ENCODE results near the gene GPR162. TPM values are rescaled to one million over a fixed set of nuclear protein-coding genes. Genes with fewer than 3 reads are reported as not detected.

GPR162 gene
- total RNA-seq, 1 donor from 2014 or later, result 21.5 TPM

DNA sequence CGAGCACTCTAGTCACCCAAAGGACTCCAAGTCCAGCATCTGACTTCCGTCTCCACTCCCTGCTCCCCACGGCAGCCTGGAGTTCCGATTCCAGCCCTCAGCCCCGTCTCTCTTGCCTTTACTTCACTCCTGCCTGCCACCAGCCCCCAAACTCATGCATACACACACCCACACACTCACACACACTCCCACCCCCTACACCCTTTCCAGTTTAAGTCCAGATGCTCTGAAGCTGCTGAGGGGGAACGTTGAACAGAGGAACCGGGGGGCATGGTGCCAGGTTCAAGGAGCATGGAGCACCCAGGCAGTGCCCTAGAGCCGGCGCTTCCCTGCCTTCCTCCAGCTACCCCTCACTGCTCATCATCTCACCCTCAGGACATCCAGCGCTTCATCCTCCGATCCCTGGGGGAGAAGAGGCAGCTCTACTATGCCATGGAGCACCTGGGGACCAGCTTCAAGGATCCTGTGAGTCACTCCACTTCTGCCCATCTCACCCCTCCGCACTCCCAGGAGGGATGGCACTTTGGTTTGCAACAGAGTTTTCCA is 9.9 kb downstream of the GPR162 start:
- no peak overlapping the region for H3K27ac ChIP-seq
- ATAC-seq (no peak), DNase-seq (no peak)
- no peaks in the 10 kb centered on the region for H3K9me3 ChIP-seq
- peaks cover 8% of the 10 kb centered on the region for H3K36me3 ChIP-seq
- H3K27me3 ChIP-seq (ENCODE audit: low read depth), result peaks cover 23% of the 10 kb centered on the region
- TF ChIP-seq, protein P1, sequence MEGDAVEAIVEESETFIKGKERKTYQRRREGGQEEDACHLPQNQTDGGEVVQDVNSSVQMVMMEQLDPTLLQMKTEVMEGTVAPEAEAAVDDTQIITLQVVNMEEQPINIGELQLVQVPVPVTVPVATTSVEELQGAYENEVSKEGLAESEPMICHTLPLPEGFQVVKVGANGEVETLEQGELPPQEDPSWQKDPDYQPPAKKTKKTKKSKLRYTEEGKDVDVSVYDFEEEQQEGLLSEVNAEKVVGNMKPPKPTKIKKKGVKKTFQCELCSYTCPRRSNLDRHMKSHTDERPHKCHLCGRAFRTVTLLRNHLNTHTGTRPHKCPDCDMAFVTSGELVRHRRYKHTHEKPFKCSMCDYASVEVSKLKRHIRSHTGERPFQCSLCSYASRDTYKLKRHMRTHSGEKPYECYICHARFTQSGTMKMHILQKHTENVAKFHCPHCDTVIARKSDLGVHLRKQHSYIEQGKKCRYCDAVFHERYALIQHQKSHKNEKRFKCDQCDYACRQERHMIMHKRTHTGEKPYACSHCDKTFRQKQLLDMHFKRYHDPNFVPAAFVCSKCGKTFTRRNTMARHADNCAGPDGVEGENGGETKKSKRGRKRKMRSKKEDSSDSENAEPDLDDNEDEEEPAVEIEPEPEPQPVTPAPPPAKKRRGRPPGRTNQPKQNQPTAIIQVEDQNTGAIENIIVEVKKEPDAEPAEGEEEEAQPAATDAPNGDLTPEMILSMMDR (IDR thresholded peaks at IDR 0.05), result no peak
- peaks cover 16% of the 10 kb centered on the region for H3K4me1 ChIP-seq
- intact Hi-C loops (cut with DNase I), result no loop called here
- H3K4me3 ChIP-seq, result no peak overlapping the region

DNA sequence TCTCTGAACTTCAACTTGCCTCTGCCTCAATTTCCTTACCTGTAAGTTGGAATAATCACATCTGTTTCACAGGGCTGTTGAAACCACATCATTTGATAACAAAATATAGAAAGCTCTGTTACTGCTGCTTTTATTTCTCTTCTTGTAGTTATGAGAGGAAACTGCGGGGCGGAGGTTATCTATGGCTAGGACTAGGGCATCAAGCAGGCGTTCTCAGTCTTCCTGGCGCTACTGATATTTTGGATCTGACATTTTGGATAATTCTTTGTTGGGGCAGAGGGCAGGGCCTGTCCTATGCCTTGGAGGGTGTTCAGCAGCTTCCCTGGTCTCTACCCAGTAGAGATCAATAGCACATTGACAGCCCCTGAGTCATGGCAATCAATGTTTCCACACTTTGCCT is 10.5 kb downstream of the GPR162 start:
- peaks cover 8% of the 10 kb centered on the region for H3K36me3 ChIP-seq
- ATAC-seq, result no peak
- H3K9me3 ChIP-seq, result no peaks in the 10 kb centered on the region
- intact Hi-C loops (cut with DNase I), result no loop called here
- peaks cover 14% of the 10 kb centered on the region for H3K4me1 ChIP-seq
- DNase-seq, result no peak
- no peak overlapping the region for H3K27ac ChIP-seq
- H3K27me3 ChIP-seq (ENCODE audit: low read depth), result peaks cover 17% of the 10 kb centered on the region
- TF ChIP-seq, protein P1 (IDR thresholded peaks at IDR 0.05), result no peak
- H3K4me3 ChIP-seq, result no peak overlapping the region

DNA sequence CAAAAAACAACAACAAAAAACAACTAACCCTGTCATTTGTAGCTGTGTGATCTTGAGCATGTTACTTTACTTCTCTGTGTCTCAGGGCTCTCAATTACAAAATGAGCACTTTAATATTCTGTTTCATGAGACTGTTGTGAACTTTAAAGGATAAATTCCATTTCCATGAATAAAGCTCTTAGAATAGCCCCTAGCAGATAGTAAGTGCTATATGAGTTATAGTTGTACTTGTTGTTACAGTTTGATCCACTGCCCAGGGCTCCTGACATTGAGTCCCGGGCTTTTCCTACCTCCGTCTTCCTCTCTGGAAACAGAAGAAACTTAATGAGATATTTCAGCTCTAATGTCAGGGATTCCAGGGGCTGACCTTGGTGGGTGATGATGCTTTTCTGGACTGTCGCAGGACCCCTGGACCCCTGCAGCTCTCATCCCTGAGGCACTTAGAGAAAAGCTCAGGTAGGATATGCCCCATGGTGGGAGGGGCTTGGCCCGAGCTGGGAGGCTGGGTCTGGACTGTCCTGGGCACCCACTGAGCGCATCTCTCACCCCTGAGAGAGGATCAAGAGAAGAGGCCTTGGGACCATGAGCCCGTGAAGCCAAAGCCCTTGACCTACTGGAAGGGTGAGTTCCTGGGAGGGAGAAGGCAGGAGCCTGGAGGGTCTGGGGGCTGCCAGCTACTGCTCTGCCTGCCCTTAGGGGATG is 11.7 kb downstream of the GPR162 start:
- TF ChIP-seq, protein P1 (IDR thresholded peaks at IDR 0.05), result no peak
- H3K27ac ChIP-seq, result no peak overlapping the region
- intact Hi-C loops (cut with DNase I), result no loop called here
- H3K4me3 ChIP-seq, result no peak overlapping the region
- peaks cover 14% of the 10 kb centered on the region for H3K27me3 ChIP-seq (ENCODE audit: low read depth)
- H3K9me3 ChIP-seq, result no peaks in the 10 kb centered on the region
- peaks cover 9% of the 10 kb centered on the region for H3K4me1 ChIP-seq
- ATAC-seq, result no peak
- H3K36me3 ChIP-seq, result peaks cover 12% of the 10 kb centered on the region
- DNase-seq, result no peak

DNA sequence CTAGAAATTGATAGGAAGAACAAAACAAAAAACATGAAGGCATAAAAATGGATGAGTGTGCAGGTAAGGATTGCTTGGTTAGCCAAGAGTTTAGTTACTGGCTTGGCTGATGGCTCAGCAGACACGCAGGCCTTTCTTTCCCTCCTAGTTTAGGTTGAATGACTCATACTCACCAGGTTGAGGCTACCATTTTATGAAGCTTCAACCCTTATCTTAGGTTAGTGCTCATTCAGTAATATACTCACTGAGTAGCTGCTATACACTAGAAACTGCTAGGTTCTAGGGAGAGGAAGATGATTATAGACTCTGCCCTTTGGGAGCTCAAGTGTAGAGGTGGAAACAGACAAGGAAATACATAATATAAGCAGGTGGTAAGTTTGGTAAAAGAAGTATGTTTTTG is 12.6 kb downstream of the GPR162 start:
- intact Hi-C loops (cut with DNase I), result no loop called here
- Histone ChIP-seq H3K4me3 (no peak overlapping the region), H3K36me3 (peaks cover 13% of the 10 kb centered on the region), H3K27ac (no peak overlapping the region), H3K9me3 (no peaks in the 10 kb centered on the region), H3K4me1 (peaks cover 3% of the 10 kb centered on the region), H3K27me3 (ENCODE audit: low read depth) (peaks cover 11% of the 10 kb centered on the region)
- DNase-seq (no peak), ATAC-seq (no peak)
- TF ChIP-seq, protein P1 (IDR thresholded peaks at IDR 0.05), result no peak

GRCh38 chr12:6834873-6835272 is 13.3 kb downstream of the GPR162 start:
- intact Hi-C loops (cut with DNase I), result no loop called here
- ATAC-seq (no peak), DNase-seq (no peak)
- H3K4me1 ChIP-seq, result no peaks in the 10 kb centered on the region
- H3K27me3 ChIP-seq (ENCODE audit: low read depth), result peaks cover 5% of the 10 kb centered on the region
- no peak overlapping the region for H3K27ac ChIP-seq
- H3K4me3 ChIP-seq, result no peak overlapping the region
- peaks cover 13% of the 10 kb centered on the region for H3K36me3 ChIP-seq
- TF ChIP-seq, protein P1 (IDR thresholded peaks at IDR 0.05), result no peak
- no peaks in the 10 kb centered on the region for H3K9me3 ChIP-seq

Measured in lower lobe of right lung (tissue), 2 donors.